HL-60/S4 treated with phorbol 12-myristate 13-acetate at 8.2 ng/mL for 4 days and 3 days (cell line): ENCODE measurements around the gene MMP17.

Source experiments
- in situ Hi-C: fragments of 300-500 bp; cut with MboI; formaldehyde crosslinking; loops from 2 replicates; pipeline ENCODE4 v1.15.0; 2022; ENCODE audit warnings: low sequenced_read_pairs

Gene MMP17

GRCh38 chr12:131827961-131828534 is at the start of gene MMP17:
Gene MMP17 (plus strand): TSS chr12:131828393. CDS start chr12:131828495, 102 bp downstream.
- in situ Hi-C loops = no loop called here

GRCh38 chr12:131779027-131779426 is 49.2 kb upstream of the MMP17 start:
- in situ Hi-C loops = no loop called here

GRCh38 chr12:131782061-131782460 is 46.1 kb upstream of the MMP17 start:
- in situ Hi-C loops = no loop called here

GRCh38 chr12:131783915-131784541 is 44.2 kb upstream of the MMP17 start:
- in situ Hi-C loops = no loop called here

- in situ Hi-C loops = no loop called here
Measured at GRCh38 chr12:131784909-131785762, 43.1 kb upstream of the MMP17 start.

GRCh38 chr12:131785763-131786330 is 42.3 kb upstream of the MMP17 start:
- in situ Hi-C loops = no loop called here

GRCh38 chr12:131786331-131786730 is 41.9 kb upstream of the MMP17 start:
- in situ Hi-C loops = no loop called here

GRCh38 chr12:131787143-131787660 is 41.0 kb upstream of the MMP17 start:
- in situ Hi-C loops = no loop called here

GRCh38 chr12:131788070-131788469 is 40.1 kb upstream of the MMP17 start:
- in situ Hi-C loops = no loop called here

- in situ Hi-C loops = no loop called here
Measured at GRCh38 chr12:131789638-131790037, 38.6 kb upstream of the MMP17 start.

GRCh38 chr12:131793243-131794022 is 34.8 kb upstream of the MMP17 start:
- in situ Hi-C loops = no loop called here

- in situ Hi-C loops = no loop called here
Measured at GRCh38 chr12:131794061-131794460, 34.1 kb upstream of the MMP17 start.

- in situ Hi-C loops = no loop called here
Measured at GRCh38 chr12:131794573-131794972, 33.6 kb upstream of the MMP17 start.

- in situ Hi-C loops = no loop called here
Measured at GRCh38 chr12:131795064-131795463, 33.1 kb upstream of the MMP17 start.

- in situ Hi-C loops = no loop called here
Measured at GRCh38 chr12:131795690-131796410, 32.3 kb upstream of the MMP17 start.

- in situ Hi-C loops = no loop called here
Measured at GRCh38 chr12:131796411-131796736, 31.8 kb upstream of the MMP17 start.

GRCh38 chr12:131796754-131797587 is 31.2 kb upstream of the MMP17 start:
- in situ Hi-C loops = no loop called here

GRCh38 chr12:131797588-131797934 is 30.6 kb upstream of the MMP17 start:
- in situ Hi-C loops = no loop called here

GRCh38 chr12:131799195-131799594 is 29.0 kb upstream of the MMP17 start:
- in situ Hi-C loops = no loop called here
